B cell (primary cell): ENCODE measurements around the gene ZC3HAV1L. TPM values are rescaled to one million over a fixed set of nuclear protein-coding genes. Genes with fewer than 3 reads are reported as not detected.

Experiments
- ATAC-seq: fragments of 200-7000 bp; cut with Tn5 transposase; one replicate; pipeline ENCODE4 v1.10.0; 2021; ENCODE audit warnings: low read depth, mild to moderate bottlenecking, moderate number of reproducible peaks, moderate library complexity
- CTCF ChIA-PET: fragments of 350-600 bp; sonication (Branson Sonifier 250); formaldehyde crosslinking; loops from one replicate; lab custom pipeline; 2021; ENCODE audit warnings: antibody characterized with exemption, inconsistent platforms; lab: Charles Lee
- POLR2A ChIA-PET: fragments of 350-600 bp; sonication (Branson Sonifier 250); formaldehyde crosslinking; loops from one replicate; lab custom pipeline; 2021; ENCODE audit warnings: antibody characterized with exemption; lab: Charles Lee
- DNase-seq: peaks from one replicate; pipeline ENCODE4 v3.0.0; 2013
- H2AFZ ChIP-seq: 2 replicates; pipeline ENCODE4 v1.6.1; 2012; ENCODE audit warnings: mild to moderate bottlenecking, low read depth, low read length; ENCODE audit not compliant: insufficient read depth, poor library complexity, severe bottlenecking
- H3K27ac ChIP-seq, 2 donors: 1 replicate in 1 of 2; 2 replicates in 1 of 2; pipeline ENCODE4 v1.5.1; 2012 to 2013; ENCODE audit warnings: low read length in 2 of 2, mild to moderate bottlenecking in 2 of 2, moderate library complexity in 1 of 2
- H3K27me3 ChIP-seq, 4 experiments: fragments of 200-600 bp in 1 of 4; sonication (generic) in 1 of 4; replicated peaks in 1 of 4; 1 replicate in 2 of 4; 2 replicates in 2 of 4; pipeline versions ENCODE4 v1.6.1 to v1.7.0; 2013 to 2016; ENCODE audit warnings: low read length in 3 of 4, mild to moderate bottlenecking in 2 of 4, mixed read lengths in 1 of 4, moderate library complexity in 1 of 4; ENCODE audit not compliant: insufficient read depth in 4 of 4, control insufficient read depth in 3 of 4; ENCODE audit errors: control extremely low read depth in 1 of 4
- H3K36me3 ChIP-seq, 2 experiments: replicated peaks in 1 of 2; 1 replicate in 1 of 2; 2 replicates in 1 of 2; pipeline versions ENCODE4 v1.6.1 to v1.7.1; 2013; ENCODE audit warnings: low read length in 1 of 2; ENCODE audit not compliant: insufficient read depth in 2 of 2, control insufficient read depth in 1 of 2; ENCODE audit errors: control extremely low read depth in 1 of 2, extremely low read depth in 1 of 2
- H3K4me1 ChIP-seq, 2 donors: fragments of 200-600 bp in 1 of 2; sonication (generic) in 1 of 2; 1 replicate in 1 of 2; 2 replicates in 1 of 2; pipeline versions ENCODE4 v1.5.1 to v1.6.1; 2013 to 2017; ENCODE audit warnings: low read length in 2 of 2; ENCODE audit not compliant: control insufficient read depth in 2 of 2, insufficient read depth in 2 of 2
- H3K4me2 ChIP-seq: replicated peaks from 2 replicates; pipeline ENCODE3; 2012; ENCODE audit warnings: mild to moderate bottlenecking, low read depth, low read length; ENCODE audit not compliant: poor library complexity, severe bottlenecking
- H3K4me3 ChIP-seq, 5 experiments: fragments of 200-600 bp in 1 of 5; sonication (generic) in 1 of 5; 1 replicate in 3 of 5; 2 replicates in 2 of 5; pipeline versions ENCODE4 v1.5.1 to v1.7.0; 2011 to 2016; ENCODE audit warnings: low read length in 4 of 5, mild to moderate bottlenecking in 4 of 5, low read depth in 2 of 5, control low read depth in 1 of 5, moderate library complexity in 1 of 5; ENCODE audit not compliant: insufficient read depth in 1 of 5; ENCODE audit errors: control extremely low read depth in 1 of 5, extremely low read depth in 1 of 5
- H3K79me2 ChIP-seq: fragments of 200-600 bp; sonication (generic); one replicate; pipeline ENCODE4 v1.6.0; 2016; ENCODE audit warnings: low read length; ENCODE audit not compliant: control insufficient read depth, insufficient read depth
- H3K9ac ChIP-seq: fragments of 200-600 bp; sonication (generic); 2 replicates; pipeline ENCODE4 v1.6.1; 2017; ENCODE audit warnings: mild to moderate bottlenecking, low read length, moderate library complexity
- H3K9me3 ChIP-seq, 3 donors: one replicate each; pipeline versions ENCODE4 v1.6.1 to v1.7.1; 2013; ENCODE audit warnings: low read length in 2 of 3; ENCODE audit not compliant: control insufficient read depth in 2 of 3, insufficient read depth in 1 of 3; ENCODE audit errors: control extremely low read depth in 1 of 3
- H4K20me1 ChIP-seq: 2 replicates; pipeline ENCODE4 v1.6.0; 2012; ENCODE audit warnings: mild to moderate bottlenecking, low read length; ENCODE audit not compliant: insufficient read depth, control insufficient read depth, poor library complexity, severe bottlenecking
- H3K27ac Mint-ChIP-seq: one replicate; pipeline ENCODE4 v1.8.0; 2021; ENCODE audit warnings: mixed read lengths
- H3K27me3 Mint-ChIP-seq: one replicate; pipeline ENCODE4 v1.8.0; 2021; ENCODE audit warnings: mixed read lengths
- H3K4me1 Mint-ChIP-seq: one replicate; pipeline ENCODE4 v1.8.0; 2021; ENCODE audit warnings: mixed read lengths
- H3K4me3 Mint-ChIP-seq: one replicate; pipeline ENCODE4 v1.8.0; 2021; ENCODE audit warnings: mixed read lengths
- H3K9me3 Mint-ChIP-seq: one replicate; pipeline ENCODE4 v1.8.0; 2022; ENCODE audit warnings: mixed read lengths; ENCODE audit not compliant: insufficient read depth
- EZH2 ChIP-seq: IDR thresholded peaks from 2 replicates; pipeline ENCODE4 v1.6.1; 2012; ENCODE audit warnings: borderline replicate concordance, low read depth, mild to moderate bottlenecking, moderate library complexity, low read length; ENCODE audit not compliant: insufficient read depth, poor library complexity, severe bottlenecking
- WGBS: methylation state at CpG from one replicate; pipeline ENCODE4 v1.1.5; 2013; ENCODE audit warnings: missing lambda C conversion rate; ENCODE audit not compliant: insufficient coverage; 5-methylcytosine and 5-hydroxymethylcytosine counted together
- intact Hi-C: fragments of 100-400 bp; cut with micrococcal nuclease; formaldehyde crosslinking; loops from one replicate; pipeline ENCODE4 v1.10.0; 2022
- polyA plus RNA-seq: library from polyadenylated mRNA; depleted of rRNA; stranded (reverse); fragments of >200 nt; gene quantifications from 2 replicates; pipeline ENCODE4 v1.2.3, GENCODE V29; 2012
- total RNA-seq, 2 donors: library from RNA; stranded (reverse); fragments of 120-200 nt in 1 of 2; gene quantifications; 1 replicate in 1 of 2; 2 replicates in 1 of 2; pipeline versions ENCODE4 v1.2.3 to v1.2.4, GENCODE V29; 2013 to 2022
- TF ChIP-seq, protein P1 (sequence below): fragments of 200-600 bp; IDR thresholded peaks from one replicate; pipeline ENCODE4 v1.8.0; 2022; ENCODE audit warnings: antibody characterized with exemption, mild to moderate bottlenecking

Gene ZC3HAV1L
- total and polyA plus RNA-seq, 2 donors (not counting 1 experiment from before 2014, with no cell fraction given), result 0.82 to 1.8 TPM

DNA sequence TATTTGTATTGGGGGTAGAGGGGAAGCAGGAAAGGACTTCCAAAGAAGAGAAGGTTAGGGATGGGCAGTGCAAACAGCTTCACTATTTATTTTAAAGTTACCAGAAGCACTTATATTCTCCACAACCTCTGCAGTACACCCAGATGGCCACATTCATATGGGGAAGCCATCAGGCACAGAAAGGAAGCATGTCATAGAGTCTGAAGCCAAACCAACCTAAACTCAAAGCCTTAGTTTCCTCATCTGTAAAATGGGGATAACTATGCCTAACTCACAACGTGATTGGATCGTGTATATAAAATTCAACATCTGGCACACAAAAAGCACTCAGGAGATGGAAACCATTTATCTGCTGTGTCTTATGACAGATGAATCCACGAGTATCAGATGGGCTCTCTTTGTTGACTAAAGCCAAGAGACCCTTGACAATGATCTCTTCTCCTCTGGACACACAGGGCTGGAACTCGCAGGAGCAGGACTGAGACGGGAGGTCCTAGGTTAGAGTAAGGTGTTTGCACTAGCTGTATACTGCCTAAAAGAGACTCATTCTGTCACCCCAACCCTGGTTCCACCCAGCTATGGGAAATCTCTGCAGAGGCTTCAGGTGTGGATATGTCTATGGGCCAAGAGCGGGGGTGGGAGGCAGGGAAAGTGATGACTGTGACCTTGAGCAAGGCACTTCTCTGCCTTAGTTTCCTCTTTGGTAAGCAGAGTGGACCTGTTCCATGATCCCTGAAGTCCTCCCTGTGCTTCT is 56.4 kb downstream of the ZC3HAV1L start:
- no peaks in the 10 kb centered on the region for H3K9me3 Mint-ChIP-seq
- ChIA-PET CTCF (interaction anchor here (0.8 kb wide), 1 partner anchor 22 kb away, joined by 3 read pairs; no protein-coding TSS in a partner anchor), POLR2A (no interaction called here)
- Histone ChIP-seq H3K4me1 (peaks cover 12 to 17% of the 10 kb centered on the region in 2 donors), H3K4me3 (no peak overlapping the region), H3K27me3 (peaks cover 0 to 42% (median 28%) of the 10 kb centered on the region in 4 experiments), H3K27ac (no peak overlapping the region), H3K4me2 (no peak overlapping the region), H4K20me1 (no peaks in the 10 kb centered on the region), H3K9ac (no peak overlapping the region), H2AFZ (no peak overlapping the region), H3K36me3 (no peaks in the 10 kb centered on the region), H3K9me3 (peaks cover 0 to 7% (median 0%) of the 10 kb centered on the region in 3 donors), H3K79me2 (no peaks in the 10 kb centered on the region)
- H3K27ac Mint-ChIP-seq, result no peak overlapping the region
- ATAC-seq, result no peak
- no peak for DNase-seq
- 100% methylated on average over 1 of the region's 6 CpGs for WGBS
- H3K4me3 Mint-ChIP-seq, result peak overlapping the region; percentile 38
- TF ChIP-seq, protein P1, sequence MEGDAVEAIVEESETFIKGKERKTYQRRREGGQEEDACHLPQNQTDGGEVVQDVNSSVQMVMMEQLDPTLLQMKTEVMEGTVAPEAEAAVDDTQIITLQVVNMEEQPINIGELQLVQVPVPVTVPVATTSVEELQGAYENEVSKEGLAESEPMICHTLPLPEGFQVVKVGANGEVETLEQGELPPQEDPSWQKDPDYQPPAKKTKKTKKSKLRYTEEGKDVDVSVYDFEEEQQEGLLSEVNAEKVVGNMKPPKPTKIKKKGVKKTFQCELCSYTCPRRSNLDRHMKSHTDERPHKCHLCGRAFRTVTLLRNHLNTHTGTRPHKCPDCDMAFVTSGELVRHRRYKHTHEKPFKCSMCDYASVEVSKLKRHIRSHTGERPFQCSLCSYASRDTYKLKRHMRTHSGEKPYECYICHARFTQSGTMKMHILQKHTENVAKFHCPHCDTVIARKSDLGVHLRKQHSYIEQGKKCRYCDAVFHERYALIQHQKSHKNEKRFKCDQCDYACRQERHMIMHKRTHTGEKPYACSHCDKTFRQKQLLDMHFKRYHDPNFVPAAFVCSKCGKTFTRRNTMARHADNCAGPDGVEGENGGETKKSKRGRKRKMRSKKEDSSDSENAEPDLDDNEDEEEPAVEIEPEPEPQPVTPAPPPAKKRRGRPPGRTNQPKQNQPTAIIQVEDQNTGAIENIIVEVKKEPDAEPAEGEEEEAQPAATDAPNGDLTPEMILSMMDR, result no peak
- no peak for TF ChIP-seq EZH2
- H3K27me3 Mint-ChIP-seq, result peaks cover 54% of the 10 kb centered on the region
- intact Hi-C loops, result no loop called here
- peaks cover 14% of the 10 kb centered on the region for H3K4me1 Mint-ChIP-seq

DNA sequence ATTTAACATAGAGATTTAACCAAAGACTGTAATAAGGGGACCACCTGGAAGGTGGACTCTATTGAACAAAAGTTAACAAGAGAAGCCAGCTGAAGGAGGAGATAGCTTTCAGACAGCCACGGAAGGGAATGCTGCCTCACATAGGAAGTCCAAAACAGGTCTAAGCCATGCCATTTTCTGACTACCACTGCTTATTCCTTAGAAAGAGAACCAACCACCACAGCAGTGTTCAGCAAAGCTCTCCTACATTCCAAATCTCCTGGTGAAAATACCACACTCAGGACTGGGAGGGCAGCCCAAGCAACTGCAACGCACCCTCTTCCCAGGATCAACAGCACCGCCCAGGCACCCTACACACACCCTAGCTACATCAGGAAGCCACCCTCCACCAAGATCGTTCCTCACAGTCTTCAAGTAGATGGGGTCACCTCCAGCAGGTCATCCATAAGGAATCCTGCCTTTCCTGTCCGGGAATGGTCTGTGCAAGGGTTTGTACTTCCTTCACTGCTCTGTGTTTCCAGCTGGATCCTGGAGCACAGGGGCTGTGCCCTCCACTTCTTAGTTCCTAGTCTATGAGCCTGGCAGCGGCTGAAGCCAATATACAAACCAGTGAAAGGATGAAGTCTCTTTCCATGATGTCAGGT is 57.2 kb downstream of the ZC3HAV1L start:
- TF ChIP-seq, protein P1, result no peak
- TF ChIP-seq EZH2, result no peak
- H3K9ac ChIP-seq, result no peak overlapping the region
- H3K36me3 ChIP-seq, result no peaks in the 10 kb centered on the region
- H3K27me3 ChIP-seq, result peaks cover 0 to 44% (median 28%) of the 10 kb centered on the region in 4 experiments
- Mint-ChIP-seq H3K4me3 (no peak overlapping the region), H3K27ac (no peak overlapping the region), H3K9me3 (no peaks in the 10 kb centered on the region), H3K27me3 (peaks cover 55% of the 10 kb centered on the region), H3K4me1 (peaks cover 14% of the 10 kb centered on the region)
- H3K4me1 ChIP-seq, result peaks cover 12 to 17% of the 10 kb centered on the region in 2 donors
- no peak overlapping the region for H3K27ac ChIP-seq
- no peak overlapping the region for H2AFZ ChIP-seq
- CTCF ChIA-PET, result interaction anchor here (0.5 to 0.8 kb wide), 3 partner anchors 21 to 75 kb away, joined by 3 read pairs; no protein-coding TSS in a partner anchor
- no peaks in the 10 kb centered on the region for H4K20me1 ChIP-seq
- no peaks in the 10 kb centered on the region for H3K79me2 ChIP-seq
- ATAC-seq (no peak), DNase-seq (no peak)
- POLR2A ChIA-PET, result no interaction called here
- no peak overlapping the region for H3K4me2 ChIP-seq
- peaks cover 0 to 7% (median 0%) of the 10 kb centered on the region in 3 donors for H3K9me3 ChIP-seq
- no peak overlapping the region for H3K4me3 ChIP-seq
- 83% methylated on average over 5 of the region's 6 CpGs for WGBS
- intact Hi-C loops, result no loop called here
